Activated effector memory CD4-positive, alpha-beta T cell treated with anti-CD3 and anti-CD28 coated beads, Interleukin-2, amount 50 U/mL, for 16 hours (primary cell): ENCODE results near the gene CCR9.

ENCODE experiments used
- DNase-seq: peaks from one replicate; pipeline ENCODE4 v3.0.0-alpha.2; 2020

CCR9 gene

GRCh38 chr3:45910892-45911291, 24.5 kb downstream of the CCR9 start:
- DNase-seq: no peak

- DNase-seq: no peak
Measured at GRCh38 chr3:45911511-45912226, 25.3 kb downstream of the CCR9 start.

GRCh38 chr3:45912435-45912834, 26.1 kb downstream of the CCR9 start:
- no peak for DNase-seq

- DNase-seq: no peak
Measured at GRCh38 chr3:45914362-45915058, 28.2 kb downstream of the CCR9 start.

- DNase-seq: no peak
Measured at GRCh38 chr3:45915059-45915439, 28.7 kb downstream of the CCR9 start.

GRCh38 chr3:45915518-45916231, 29.3 kb downstream of the CCR9 start:
- DNase-seq: peak; percentile 93

GRCh38 chr3:45917146-45917898, 31.0 kb downstream of the CCR9 start:
- no peak for DNase-seq

- peak; percentile 56 for DNase-seq
Measured at GRCh38 chr3:45921158-45922038, 35.1 kb downstream of the CCR9 start.

- DNase-seq: peak; percentile 43
Measured at GRCh38 chr3:45922039-45922326, 35.6 kb downstream of the CCR9 start.

GRCh38 chr3:45922950-45923590, 36.7 kb downstream of the CCR9 start:
- DNase-seq: peak; percentile 33

- DNase-seq: no peak
Measured at GRCh38 chr3:45923755-45924154, 37.4 kb downstream of the CCR9 start.

- no peak for DNase-seq
Measured at GRCh38 chr3:45927881-45928280, 41.5 kb downstream of the CCR9 start.

- DNase-seq: peak; percentile 86
Measured at GRCh38 chr3:45929042-45929679, 42.8 kb downstream of the CCR9 start.

GRCh38 chr3:45931496-45931895, 45.2 kb downstream of the CCR9 start:
- no peak for DNase-seq

- no peak for DNase-seq
Measured at GRCh38 chr3:45932112-45932511, 45.8 kb downstream of the CCR9 start.

GRCh38 chr3:45933591-45933990, 47.2 kb downstream of the CCR9 start:
- no peak for DNase-seq

- DNase-seq: peak; percentile 45
Measured at GRCh38 chr3:45936261-45936660, 49.9 kb downstream of the CCR9 start.

- DNase-seq: peak; percentile 53
Measured at GRCh38 chr3:45937206-45938042, 51.1 kb downstream of the CCR9 start.

- peak; percentile 24 for DNase-seq
Measured at GRCh38 chr3:45938043-45938435, 51.7 kb downstream of the CCR9 start.

- peak; percentile 92 for DNase-seq
Measured at GRCh38 chr3:45938864-45939263, 52.5 kb downstream of the CCR9 start.
